ENCODE measurements around the gene PAQR4. TPM values are rescaled to one million over a fixed set of nuclear protein-coding genes. Genes with fewer than 3 reads are reported as not detected.
A peak's percentile ranks its signal among the peaks of the same experiment; 100 is the strongest.

PAQR4 gene
- total RNA-seq, 8 experiments from 2014 or later, result 1.6 to 36.4 (median 16.8) TPM

GRCh38 chr16:2991566-2992261 lies 22.6 kb downstream of the PAQR4 start:
- peak in 1 of 8 experiments; percentile 22 for ATAC-seq (replicated peaks in 6 of 8)

DNA sequence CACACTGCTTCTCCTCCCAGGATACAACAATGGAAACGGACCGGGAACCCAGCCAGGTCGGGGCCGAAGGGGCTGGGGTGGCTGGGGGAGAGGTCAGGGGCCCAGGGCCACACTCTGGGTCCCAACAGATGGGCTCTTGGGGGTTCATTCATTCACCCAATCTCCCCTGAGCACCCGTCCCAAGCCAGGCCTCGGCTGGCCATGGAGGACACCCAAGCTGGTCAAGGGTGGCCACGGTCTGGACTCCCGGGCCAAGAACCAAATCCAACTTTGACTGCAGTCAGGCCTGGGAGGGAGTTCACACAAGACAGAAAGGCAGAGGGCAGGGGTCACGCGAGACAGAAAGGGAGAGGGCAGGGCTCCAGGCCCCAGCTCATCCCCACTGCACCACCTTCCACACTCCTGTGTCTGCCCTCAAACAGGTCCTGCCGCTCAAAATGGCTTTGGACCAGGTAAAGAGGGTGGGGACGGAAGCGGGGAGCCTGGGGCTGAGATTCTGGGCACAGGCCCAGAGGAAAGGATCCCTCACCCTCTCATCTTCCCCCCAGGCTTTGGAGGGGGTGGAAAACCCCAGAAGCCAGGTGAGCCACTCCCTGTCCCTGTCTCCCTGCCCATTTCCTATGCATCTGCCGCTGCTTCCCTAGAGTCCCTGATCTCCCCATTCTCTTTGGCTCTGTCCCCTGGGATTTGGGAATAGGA lies 23.4 kb downstream of the PAQR4 start:
- H3K4me3 ChIP-seq, result no peak overlapping the region
- no peak for ATAC-seq (replicated peaks in 6 of 8)
- no peak overlapping the region for H3K27ac ChIP-seq
- in situ Hi-C loops (cut with MboI; ENCODE audit: low pct_unique_long_range_greater_than_20kb in 2 of 9, low sequenced_read_pairs in 9 of 9, unreplicated experiment in 9 of 9), result no loop called here
- WGBS, 10 experiments, result 90 to 100% (median 100%) methylated on average over 1 to 2 of the region's 14 CpGs; no CpG with 5 or more reads in 6 of the 10 experiments
- H3K4me1 ChIP-seq (replicated peaks in 1 of 2), result peaks cover 6 to 11% of the 10 kb centered on the region in 2 donors

More at GRCh38 chr16:2991566-2992261, 22.6 kb downstream of the PAQR4 start:
- WGBS, 10 experiments, result 10 to 100% (median 75%) methylated on average over 1 to 2 of the region's 12 CpGs; no CpG with 5 or more reads in 6 of the 10 experiments
- Histone ChIP-seq H3K4me3 (no peak overlapping the region), H3K27ac (no peak overlapping the region), H3K4me1 (replicated peaks in 1 of 2) (peaks cover 7 to 17% of the 10 kb centered on the region in 2 donors)
- in situ Hi-C loops (cut with MboI; ENCODE audit: low pct_unique_long_range_greater_than_20kb in 2 of 9, low sequenced_read_pairs in 9 of 9, unreplicated experiment in 9 of 9), result no loop called here

DNA sequence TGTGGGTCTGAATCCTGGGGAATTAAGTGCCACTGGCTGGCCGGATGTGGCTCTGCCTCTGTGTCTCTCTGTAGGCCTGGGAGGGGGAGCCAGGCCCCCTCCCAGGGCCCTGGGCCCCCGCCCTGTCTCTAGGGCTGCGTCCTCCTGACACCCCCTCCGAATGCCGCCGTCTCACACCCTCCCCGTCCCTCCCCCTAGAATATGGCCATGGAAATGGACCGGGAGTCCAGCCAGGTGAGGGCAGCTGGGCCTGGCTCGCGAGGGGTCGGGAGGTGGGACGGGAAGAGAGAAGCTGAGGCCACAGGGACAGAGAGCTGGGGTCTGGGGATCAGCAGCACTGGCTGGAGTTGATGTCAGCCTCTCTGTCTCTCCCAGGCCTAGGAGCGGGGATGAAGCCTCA lies 27.1 kb downstream of the PAQR4 start:
- Histone ChIP-seq H3K4me1 (replicated peaks in 1 of 2) (no peaks in the 10 kb centered on the region), H3K27ac (no peak overlapping the region), H3K4me3 (no peak overlapping the region)
- no peak for ATAC-seq (replicated peaks in 6 of 8)
- in situ Hi-C loops (cut with MboI; ENCODE audit: low pct_unique_long_range_greater_than_20kb in 2 of 9, low sequenced_read_pairs in 9 of 9, unreplicated experiment in 9 of 9), result no loop called here
- WGBS, 10 experiments, result 64 to 83% (median 67%) methylated on average over 1 to 3 of the region's 13 CpGs; no CpG with 5 or more reads in 7 of the 10 experiments

DNA sequence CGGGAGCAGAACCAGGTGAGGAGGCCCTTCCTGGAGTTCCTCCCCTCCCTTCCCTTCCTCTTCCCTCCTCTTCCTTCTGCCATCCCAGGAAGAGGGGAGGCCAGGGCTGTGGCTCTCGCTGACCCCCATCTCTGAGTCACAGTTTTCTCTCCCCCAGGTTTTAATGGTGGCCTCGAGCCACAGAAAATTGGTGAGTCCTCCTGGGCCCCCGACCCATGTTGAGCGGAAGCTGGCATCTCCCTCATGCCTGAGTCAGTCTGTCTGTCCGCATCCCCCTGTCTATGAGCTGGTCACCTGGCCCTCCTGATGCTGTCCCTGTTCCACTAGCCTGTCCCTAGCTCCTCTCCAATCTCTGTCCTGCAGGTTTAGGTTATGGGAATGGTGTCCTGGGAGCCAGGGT lies 30.8 kb downstream of the PAQR4 start:
- Histone ChIP-seq H3K4me3 (no peak overlapping the region), H3K27ac (no peak overlapping the region), H3K4me1 (replicated peaks in 1 of 2) (peaks cover 2% of the 10 kb centered on the region in 2 donors)
- in situ Hi-C loops (cut with MboI; ENCODE audit: low pct_unique_long_range_greater_than_20kb in 2 of 9, low sequenced_read_pairs in 9 of 9, unreplicated experiment in 9 of 9), result no loop called here
- ATAC-seq (replicated peaks in 6 of 8), result no peak
- WGBS, 10 experiments, result 67 to 84% (median 76%) methylated on average over 2 to 6 of the region's 6 CpGs; no CpG with 5 or more reads in 6 of the 10 experiments

DNA sequence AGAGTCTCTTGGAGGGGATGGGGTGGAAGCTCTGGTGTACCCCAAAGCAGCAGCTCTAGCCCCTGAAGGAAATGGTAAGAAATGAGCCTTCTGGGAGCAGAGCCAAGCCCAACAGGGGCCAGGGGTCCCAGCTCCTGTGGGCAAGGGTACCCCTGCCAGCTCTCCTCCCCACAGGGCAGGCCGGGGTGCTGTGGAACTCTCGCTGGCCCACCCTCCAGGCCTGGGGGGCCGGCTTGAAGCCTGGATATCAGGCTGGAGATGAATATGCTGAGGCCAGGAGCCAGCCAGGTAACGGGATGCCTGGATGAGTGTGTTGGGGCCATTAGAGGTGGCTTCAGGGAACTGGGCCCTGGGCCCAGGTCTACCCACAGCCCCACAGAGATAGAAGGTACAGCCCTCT lies 31.4 kb downstream of the PAQR4 start:
- ATAC-seq (replicated peaks in 6 of 8), result no peak
- Histone ChIP-seq H3K27ac (no peak overlapping the region), H3K4me3 (no peak overlapping the region), H3K4me1 (replicated peaks in 1 of 2) (peaks cover 4% of the 10 kb centered on the region in 2 donors)
- 20 to 83% (median 57%) methylated on average over 1 of the region's 4 CpGs; no CpG with 5 or more reads in 6 of the 10 experiments for WGBS, 10 experiments
- in situ Hi-C loops (cut with MboI; ENCODE audit: low pct_unique_long_range_greater_than_20kb in 2 of 9, low sequenced_read_pairs in 9 of 9, unreplicated experiment in 9 of 9), result no loop called here

DNA sequence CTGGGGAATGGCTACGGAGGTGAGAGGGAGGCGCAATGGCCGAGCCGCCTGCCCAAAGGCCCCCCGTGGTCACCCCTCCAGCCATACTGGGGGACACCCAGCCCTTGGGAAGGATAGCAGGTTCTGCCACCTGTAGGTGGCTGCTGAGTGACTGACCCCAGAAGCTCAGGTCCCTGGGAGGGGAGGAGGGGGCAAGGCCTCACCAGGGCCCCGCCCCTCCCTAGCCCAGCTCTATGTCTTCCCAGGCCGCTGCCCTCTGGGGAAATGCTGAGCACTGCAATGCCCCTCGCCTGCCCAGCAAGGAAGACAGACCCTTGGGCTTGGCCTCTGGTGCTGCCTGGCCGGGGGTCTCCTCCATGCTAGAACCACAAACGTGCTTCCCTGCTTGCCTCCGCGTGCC lies 32.2 kb downstream of the PAQR4 start:
- peaks cover 4% of the 10 kb centered on the region in 2 donors for H3K4me1 ChIP-seq (replicated peaks in 1 of 2)
- no peak overlapping the region for H3K4me3 ChIP-seq
- H3K27ac ChIP-seq, result no peak overlapping the region
- ATAC-seq (replicated peaks in 6 of 8), result no peak
- in situ Hi-C loops (cut with MboI; ENCODE audit: low pct_unique_long_range_greater_than_20kb in 2 of 9, low sequenced_read_pairs in 9 of 9, unreplicated experiment in 9 of 9), result no loop called here
- 40 to 100% (median 70%) methylated on average over 1 to 2 of the region's 12 CpGs; no CpG with 5 or more reads in 6 of the 10 experiments for WGBS, 10 experiments

GRCh38 chr16:3003582-3004270 lies 34.6 kb downstream of the PAQR4 start:
- in situ Hi-C loops (cut with MboI; ENCODE audit: low pct_unique_long_range_greater_than_20kb in 2 of 9, low sequenced_read_pairs in 9 of 9, unreplicated experiment in 9 of 9), result no loop called here
- peak; percentile 95 to 98 (median 96) for ATAC-seq (replicated peaks in 6 of 8)
- Histone ChIP-seq H3K4me1 (replicated peaks in 1 of 2) (peaks cover 12 to 15% of the 10 kb centered on the region in 2 donors), H3K4me3 (peak overlapping the region; percentile 40 to 54 (median 50)), H3K27ac (no peak overlapping the region)
- WGBS, 10 experiments, result 0 to 92% (median 24%) methylated on average over 2 to 15 of the region's 58 CpGs; no CpG with 5 or more reads in 1 of the 10 experiments

DNA sequence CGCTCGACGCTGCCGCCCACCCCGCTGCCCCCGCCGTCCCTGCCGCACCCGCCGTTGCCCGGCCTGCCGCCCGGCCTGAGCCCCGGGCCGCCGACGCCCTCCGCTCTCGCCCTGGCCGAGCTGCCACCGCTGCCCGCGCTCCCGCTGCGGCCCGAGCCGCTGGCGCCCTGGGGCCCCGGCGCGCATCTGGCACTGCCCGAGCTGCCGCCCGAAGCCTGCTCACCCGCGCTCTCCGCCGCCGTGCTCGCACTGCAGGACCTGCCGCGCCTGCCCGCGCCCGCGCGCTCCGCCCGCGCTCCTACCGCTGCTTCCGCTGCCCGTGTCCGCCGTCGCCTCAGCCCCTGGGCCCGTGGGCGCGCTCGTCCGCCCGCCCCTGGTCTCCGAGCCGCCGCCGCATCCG lies 35.2 kb downstream of the PAQR4 start:
- peak in 6 of 8 experiments; percentile 15 to 34 (median 30) for ATAC-seq (replicated peaks in 6 of 8)
- H3K27ac ChIP-seq, result peak overlapping the region in 1 of 2 donors; percentile 43
- peaks cover 13 to 19% of the 10 kb centered on the region in 2 donors for H3K4me1 ChIP-seq (replicated peaks in 1 of 2)
- in situ Hi-C loops (cut with MboI; ENCODE audit: low pct_unique_long_range_greater_than_20kb in 2 of 9, low sequenced_read_pairs in 9 of 9, unreplicated experiment in 9 of 9), result no loop called here
- H3K4me3 ChIP-seq, result peak overlapping the region; percentile 40 to 54 (median 50)
- no CpG with 5 or more reads among the region's 67 CpGs for WGBS, 10 experiments

DNA sequence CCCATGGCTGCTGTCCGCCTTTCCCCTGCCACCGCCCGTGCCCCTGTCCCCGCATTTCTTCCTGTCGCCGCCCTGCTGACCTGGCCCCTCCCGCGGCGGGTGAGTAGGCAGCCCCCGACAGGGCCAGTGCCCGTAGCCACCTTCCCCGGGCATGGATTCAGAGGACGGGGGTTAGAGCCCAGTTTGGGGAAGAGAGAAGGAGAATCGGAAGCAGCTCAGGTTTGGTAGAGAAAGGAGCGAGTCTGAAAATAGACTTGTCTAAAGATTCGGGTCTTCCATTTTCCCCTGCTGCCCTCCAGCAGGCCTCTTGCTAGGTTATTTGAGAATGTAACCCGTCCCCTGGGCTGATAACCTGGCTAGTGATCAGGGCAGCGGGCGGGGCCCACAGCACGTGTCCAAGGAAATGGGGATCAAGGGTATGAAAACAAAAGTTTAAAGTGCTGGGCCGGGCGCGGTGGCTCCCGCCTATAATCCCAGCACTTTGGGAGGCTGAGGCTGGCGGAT lies 35.7 kb downstream of the PAQR4 start:
- no peak overlapping the region for H3K27ac ChIP-seq
- H3K4me3 ChIP-seq, result peak overlapping the region; percentile 30 to 54 (median 44)
- WGBS, 10 experiments, result 0 to 34% (median 3%) methylated on average over 1 to 7 of the region's 25 CpGs; no CpG with 5 or more reads in 6 of the 10 experiments

DNA sequence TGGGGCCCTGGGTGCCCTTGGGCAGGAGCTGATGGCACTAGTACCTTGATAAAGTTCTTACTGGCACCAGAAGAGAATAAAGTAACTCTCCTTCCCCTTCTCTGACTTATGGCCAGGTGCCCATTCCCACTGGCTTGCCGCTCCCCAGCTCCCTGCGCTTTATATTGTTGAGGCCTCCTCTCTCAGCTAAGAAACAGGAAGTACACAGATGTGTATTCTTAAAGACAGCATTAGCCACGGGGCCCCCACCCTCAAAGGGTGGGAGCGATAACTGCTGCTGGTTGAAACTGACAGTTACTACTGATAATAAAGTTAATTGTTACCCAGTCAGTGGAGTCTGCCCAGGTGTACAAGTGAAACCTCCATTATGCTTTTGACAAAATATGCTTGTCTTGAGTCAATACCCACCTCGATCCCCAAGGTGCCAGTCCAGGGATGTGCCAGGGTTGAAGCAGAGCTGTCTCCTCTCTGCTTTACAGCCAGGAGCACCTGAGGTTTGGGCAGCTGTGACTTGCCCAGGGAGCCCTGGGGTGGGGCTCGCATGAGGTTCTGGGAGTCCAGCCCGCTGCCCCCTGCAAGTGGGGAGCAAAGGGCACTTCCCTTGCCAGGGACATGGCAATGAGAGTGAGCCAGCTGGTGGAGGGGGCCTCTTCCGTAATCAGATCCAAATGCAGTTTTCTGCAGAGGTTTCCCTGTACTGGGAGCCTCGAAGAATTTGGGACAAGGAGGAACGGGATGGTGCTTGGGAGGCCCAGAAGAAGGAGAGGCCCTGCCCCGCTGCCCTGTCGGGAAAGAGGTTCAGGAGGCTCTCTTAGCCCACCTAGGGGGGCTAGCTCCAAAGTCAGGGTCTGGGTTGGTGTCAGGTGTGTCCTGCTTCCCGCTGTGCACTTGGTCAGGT lies 38.2 kb downstream of the PAQR4 start:
- Histone ChIP-seq H3K4me1 (replicated peaks in 1 of 2) (peaks cover 15 to 33% of the 10 kb centered on the region in 2 donors), H3K27ac (no peak overlapping the region), H3K4me3 (no peak overlapping the region)
- whole genome bisulfite sequencing, 10 experiments, result 0 to 72% (median 64%) methylated on average over 1 to 9 of the region's 13 CpGs; no CpG with 5 or more reads in 3 of the 10 experiments
- no peak for ATAC-seq (replicated peaks in 6 of 8)
- in situ Hi-C loops (cut with MboI; ENCODE audit: low pct_unique_long_range_greater_than_20kb in 2 of 9, low sequenced_read_pairs in 9 of 9, unreplicated experiment in 9 of 9), result no loop called here

More for the DNA sequence above, 35.7 kb downstream of the PAQR4 start:
- in situ Hi-C loops (cut with MboI; ENCODE audit: low pct_unique_long_range_greater_than_20kb in 2 of 9, low sequenced_read_pairs in 9 of 9, unreplicated experiment in 9 of 9), result no loop called here
- H3K4me1 ChIP-seq (replicated peaks in 1 of 2), result peaks cover 13 to 24% of the 10 kb centered on the region in 2 donors
- ATAC-seq (replicated peaks in 6 of 8), result no peak

DNA sequence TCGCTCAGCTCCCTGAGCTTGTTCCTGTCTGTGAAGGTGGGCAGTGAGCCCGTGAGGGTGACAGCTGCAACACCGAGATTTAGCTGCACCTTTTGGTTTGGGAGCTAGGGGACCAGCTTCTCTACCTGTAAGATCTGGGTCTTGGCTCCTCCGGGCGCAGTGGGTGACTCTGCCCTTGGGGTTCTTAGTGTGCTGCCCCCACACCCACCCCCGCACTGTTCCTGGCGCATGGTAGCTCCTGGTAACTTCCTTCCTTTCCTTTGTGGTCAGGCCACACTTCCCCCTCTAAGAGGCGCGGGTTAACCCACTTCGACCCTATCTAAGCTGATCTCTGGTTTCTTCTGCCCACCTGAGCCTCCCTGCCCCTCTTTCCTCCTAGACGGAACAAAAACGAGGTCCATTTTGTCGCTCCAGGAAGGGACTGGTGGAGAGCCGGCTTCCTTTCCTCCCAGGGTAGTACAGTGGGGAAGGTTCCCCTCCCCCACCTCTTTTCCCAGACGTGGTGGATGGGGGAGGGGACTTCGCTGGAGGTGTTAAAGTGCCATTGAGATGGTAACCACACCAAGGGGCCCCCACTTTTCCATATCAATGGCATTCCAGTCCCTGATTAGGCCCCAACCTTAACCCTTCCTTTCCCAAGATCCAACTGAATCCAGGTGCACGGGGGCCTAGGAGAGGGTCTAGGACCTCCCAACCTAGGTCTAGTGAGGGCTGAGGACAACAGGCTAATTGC lies 39.0 kb downstream of the PAQR4 start:
- ATAC-seq (replicated peaks in 6 of 8), result no peak
- 0 to 27% (median 10%) methylated on average over 1 to 10 of the region's 17 CpGs; no CpG with 5 or more reads in 5 of the 10 experiments for WGBS, 10 experiments
- Histone ChIP-seq H3K4me3 (no peak overlapping the region), H3K4me1 (replicated peaks in 1 of 2) (peaks cover 15 to 38% of the 10 kb centered on the region in 2 donors), H3K27ac (no peak overlapping the region)
- in situ Hi-C loops (cut with MboI; ENCODE audit: low pct_unique_long_range_greater_than_20kb in 2 of 9, low sequenced_read_pairs in 9 of 9, unreplicated experiment in 9 of 9), result no loop called here
